HG03039 (cell line): ENCODE data around the gene PRAMEF11.
"Not testable (repeated sequence)": the region's sequence is repeated elsewhere in the genome, so short reads cannot be mapped to it uniquely, and the experiment has no call there.

Experiments
- ATAC-seq: cut with Tn5 transposase; IDR thresholded peaks from one replicate; pipeline ENCODE4 v1.9.1; 2021; ENCODE audit warnings: mild to moderate bottlenecking, moderate library complexity; ENCODE audit not compliant: unreplicated experiment

The PRAMEF11 gene

GRCh38 chr1:12831310-12831709 is at the start of gene PRAMEF11:
Gene PRAMEF11, minus strand, starts transcription at chr1:12831410. Its CDS starts 2,621 bp downstream, at chr1:12828789.
- not testable (repeated sequence) for ATAC-seq

GRCh38 chr1:12878453-12878852 is 47.2 kb upstream of the PRAMEF11 start:
- not testable (repeated sequence) for ATAC-seq

- ATAC-seq, result not testable (repeated sequence)
These were observed 32.1 kb upstream of the PRAMEF11 start for GRCh38 chr1:12863131-12863880.

GRCh38 chr1:12856786-12857185 is 25.6 kb upstream of the PRAMEF11 start, which contains the start of gene PRAMEF2:
Gene PRAMEF2, plus strand, starts transcription at chr1:12857086. Its CDS starts 1,924 bp downstream, at chr1:12859010.
- not testable (repeated sequence) for ATAC-seq

GRCh38 chr1:12851779-12852178 is 20.6 kb upstream of the PRAMEF11 start:
- ATAC-seq, result no peak

GRCh38 chr1:12848620-12849019 is 17.4 kb upstream of the PRAMEF11 start, which contains the start of gene HNRNPCL1:
Gene HNRNPCL1, minus strand, starts transcription at chr1:12848720. Its CDS starts 431 bp downstream, at chr1:12848289.
- ATAC-seq, result not testable (repeated sequence)

GRCh38 chr1:12833251-12833650 is 2.0 kb upstream of the PRAMEF11 start:
- ATAC-seq, result not testable (repeated sequence)

GRCh38 chr1:12819061-12819460 is 12.1 kb downstream of the PRAMEF11 start:
- ATAC-seq, result not testable (repeated sequence)

GRCh38 chr1:12811409-12811784 is 19.8 kb downstream of the PRAMEF11 start:
- no peak for ATAC-seq

- ATAC-seq, result no peak
These were observed 20.4 kb downstream of the PRAMEF11 start for GRCh38 chr1:12810691-12811408.

- no peak for ATAC-seq
These were observed 21.3 kb downstream of the PRAMEF11 start for GRCh38 chr1:12809933-12810332.

- no peak for ATAC-seq
These were observed 31.5 kb downstream of the PRAMEF11 start for GRCh38 chr1:12799730-12800129.

GRCh38 chr1:12798911-12799310 is 32.3 kb downstream of the PRAMEF11 start:
- ATAC-seq, result no peak

- not testable (repeated sequence) for ATAC-seq
These were observed 40.1 kb downstream of the PRAMEF11 start, which contains the start of gene PRAMEF1 for GRCh38 chr1:12791097-12791496. Gene PRAMEF1, plus strand, starts transcription at chr1:12791397. Its CDS starts 1,831 bp downstream, at chr1:12793228.

- not testable (repeated sequence) for ATAC-seq
These were observed 46.5 kb downstream of the PRAMEF11 start for GRCh38 chr1:12784729-12785128.

- not testable (repeated sequence) for ATAC-seq
These were observed 47.4 kb downstream of the PRAMEF11 start for GRCh38 chr1:12783783-12784182.

GRCh38 chr1:12781488-12781887 is 49.7 kb downstream of the PRAMEF11 start:
- ATAC-seq, result not testable (repeated sequence)

GRCh38 chr1:12778907-12779306 is 52.3 kb downstream of the PRAMEF11 start:
- ATAC-seq, result no peak

GRCh38 chr1:12778061-12778460 is 53.1 kb downstream of the PRAMEF11 start:
- ATAC-seq, result no peak

- no peak for ATAC-seq
These were observed 54.2 kb downstream of the PRAMEF11 start for GRCh38 chr1:12776801-12777557.

- no peak for ATAC-seq
These were observed 55.8 kb downstream of the PRAMEF11 start for GRCh38 chr1:12775443-12775842.
